Spleen (tissue), 11 donors: ENCODE measurements around the gene OLA1. TPM values are rescaled to one million over a fixed set of nuclear protein-coding genes. Genes with fewer than 3 reads are reported as not detected.

Source experiments
- DNase-seq: peaks from one replicate; pipeline ENCODE4 v3.0.0-alpha.2; 2020
- H3K27ac ChIP-seq, 8 donors: fragments of 200-600 bp; sonication (generic) in 7 of 8; 1 replicate in 4 of 8; 2 replicates in 4 of 8; pipeline versions ENCODE4 v1.5.0 to v1.8.0; 2016 to 2021; ENCODE audit warnings: inconsistent platforms in 4 of 8, mild to moderate bottlenecking in 4 of 8, moderate library complexity in 1 of 8
- H3K27me3 ChIP-seq, 7 donors: fragments of 200-600 bp; sonication (generic) in 6 of 7; replicated peaks in 1 of 7; 1 replicate in 4 of 7; 2 replicates in 3 of 7; pipeline versions ENCODE4 v1.5.0 to v1.8.0; 2016 to 2021; ENCODE audit warnings: inconsistent platforms in 3 of 7, mild to moderate bottlenecking in 1 of 7
- H3K36me3 ChIP-seq, 6 donors: fragments of 200-600 bp; sonication (generic) in 5 of 6; 1 replicate in 4 of 6; 2 replicates in 2 of 6; pipeline versions ENCODE4 v1.5.0 to v1.8.0; 2016 to 2021; ENCODE audit warnings: inconsistent platforms in 2 of 6
- H3K4me1 ChIP-seq, 6 donors: fragments of 200-600 bp; sonication (generic) in 5 of 6; 1 replicate in 3 of 6; 2 replicates in 3 of 6; pipeline versions ENCODE4 v1.5.0 to v1.8.0; 2016 to 2021; ENCODE audit warnings: inconsistent platforms in 3 of 6
- H3K4me3 ChIP-seq, 8 donors: fragments of 200-600 bp; sonication (generic) in 7 of 8; 1 replicate in 4 of 8; 2 replicates in 4 of 8; pipeline versions ENCODE4 v1.5.0 to v1.8.0; 2016 to 2021; ENCODE audit warnings: inconsistent platforms in 4 of 8, mild to moderate bottlenecking in 4 of 8, moderate library complexity in 2 of 8
- H3K9me3 ChIP-seq, 8 donors: fragments of 200-600 bp; sonication (generic) in 7 of 8; 1 replicate in 4 of 8; 2 replicates in 4 of 8; pipeline versions ENCODE4 v1.5.0 to v1.8.0; 2016 to 2021; ENCODE audit warnings: inconsistent platforms in 4 of 8
- POLR2A ChIP-seq, 3 donors: fragments of 450-650 bp; IDR thresholded peaks; one replicate each; pipeline ENCODE4 v1.5.1; 2017; ENCODE audit warnings: antibody characterized with exemption in 3 of 3, mild to moderate bottlenecking in 1 of 3
- POLR2AphosphoS5 ChIP-seq, 3 donors: sonication (generic); formaldehyde crosslinking; IDR thresholded peaks; one replicate each; pipeline ENCODE4 v1.5.1; 2017; ENCODE audit warnings: antibody characterized with exemption in 3 of 3
- WGBS, 5 donors: extraction: QIAGEN DNeasy Blood & Tissue Kit in 3 of 5; methylation state at CpG; one replicate each; pipeline versions ENCODE4 v1.1.5 to v1.1.7; 2013 to 2018; 5-methylcytosine and 5-hydroxymethylcytosine counted together
- intact Hi-C: fragments of 100-400 bp; cut with DNase I; formaldehyde crosslinking; loops from one replicate; pipeline ENCODE4 v1.15.0; 2023; ENCODE audit warnings: low total_unique reads
- polyA plus RNA-seq, 3 donors: library from polyadenylated mRNA; stranded (reverse); fragments of 200-250 nt; gene quantifications; one replicate each; pipeline ENCODE4 v1.2.1, GENCODE V29; 2013
- total RNA-seq, 7 donors: library from RNA; depleted of rRNA in 3 of 7; stranded (reverse); fragments of >200 nt in 3 of 7; fragmentation: NEBNext Ultra II Directional in 4 of 7; extraction: Animal tissue kit (Norgen Biotek cat#: 25700) in 4 of 7; gene quantifications; one replicate each; pipeline versions ENCODE4 v1.1.0 to v1.2.1, GENCODE V29; 2016 to 2021
- TF ChIP-seq, protein P1 (sequence below), 11 experiments: fragments of 200-600 bp in 7 of 11; fragments of 450-650 bp in 4 of 11; sonication (generic) in 4 of 11; IDR thresholded peaks in 8 of 11; conservative IDR thresholded peaks in 3 of 11; 1 replicate in 7 of 11; 2 replicates in 4 of 11; pipeline versions ENCODE4 v1.4.0 to v1.8.0; 2016 to 2021; ENCODE audit warnings: antibody characterized with exemption in 11 of 11, inconsistent platforms in 4 of 11, mild to moderate bottlenecking in 1 of 11
- donor health status: healthy with polysubstance abuse.
- donor health status: DM: no; HTN: no; CAD: no; lungs with moderate emphysema.
- donor health status: DM: no; HTN: no; CAD: no.
- donor health status: Bipolar disorder and iron deficiency.
- donor health status: healthy.
- donor health status: DM: no; HTN: no; CAD: no.
- donor health status: DM: yes; HTN: yes; CAD: no.

Gene OLA1
- total and polyA plus RNA-seq, 10 donors: 35.0 to 66.0 (median 42.0) TPM

DNA sequence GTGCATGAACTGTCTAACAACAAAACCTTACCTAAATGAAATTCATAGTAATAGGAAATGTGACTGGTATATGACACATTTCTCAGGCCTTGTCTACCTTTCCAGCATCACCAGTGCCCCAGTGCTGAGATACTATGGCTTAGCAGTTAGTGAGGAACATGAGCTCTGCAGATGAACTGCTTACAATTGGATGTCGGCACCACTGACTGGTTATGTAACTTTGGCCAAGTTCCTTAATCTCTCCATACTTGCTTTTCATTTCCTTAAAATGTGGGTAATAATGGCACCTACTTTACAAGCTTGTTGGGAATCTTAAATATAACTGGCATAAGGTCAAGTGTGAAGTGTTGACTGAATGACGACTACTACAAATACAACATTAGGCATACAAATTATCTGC, 136.3 kb downstream of the OLA1 start:
- no peak overlapping the region for H3K27ac ChIP-seq
- no peak overlapping the region for H3K4me3 ChIP-seq
- WGBS, 5 donors: 71 to 85% (median 78%) methylated on average over 2 of the region's 2 CpGs
- H3K9me3 ChIP-seq: no peaks in the 10 kb centered on the region
- no peaks in the 10 kb centered on the region for H3K4me1 ChIP-seq
- H3K27me3 ChIP-seq: no peaks in the 10 kb centered on the region
- intact Hi-C loops: no loop called here
- TF ChIP-seq POLR2A (IDR thresholded peaks at IDR 0.05): no peak
- peaks cover 0 to 7% (median 0%) of the 10 kb centered on the region in 6 donors for H3K36me3 ChIP-seq
- DNase-seq: no peak

DNA sequence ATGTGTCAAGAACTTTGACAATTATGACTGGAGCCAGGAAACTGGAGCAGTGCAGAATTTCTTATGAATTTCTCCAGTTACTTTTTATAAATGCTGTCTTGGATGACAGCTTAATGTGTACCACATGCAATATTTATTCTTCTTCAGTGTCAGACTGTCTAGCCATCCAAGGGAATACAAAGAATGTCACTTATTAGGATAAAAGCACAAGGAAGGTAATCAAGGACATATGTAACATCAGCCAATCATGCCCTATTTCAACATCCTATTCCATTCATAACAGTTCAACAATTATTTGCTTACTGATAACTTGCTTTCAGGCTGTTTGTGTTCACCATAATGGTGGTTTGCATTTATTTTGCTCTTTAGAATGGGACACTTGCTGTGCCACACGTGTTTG, 139.8 kb downstream of the OLA1 start:
- WGBS, 5 donors: 91 to 100% (median 95%) methylated on average over 1 of the region's 1 CpG
- TF ChIP-seq, protein P1, sequence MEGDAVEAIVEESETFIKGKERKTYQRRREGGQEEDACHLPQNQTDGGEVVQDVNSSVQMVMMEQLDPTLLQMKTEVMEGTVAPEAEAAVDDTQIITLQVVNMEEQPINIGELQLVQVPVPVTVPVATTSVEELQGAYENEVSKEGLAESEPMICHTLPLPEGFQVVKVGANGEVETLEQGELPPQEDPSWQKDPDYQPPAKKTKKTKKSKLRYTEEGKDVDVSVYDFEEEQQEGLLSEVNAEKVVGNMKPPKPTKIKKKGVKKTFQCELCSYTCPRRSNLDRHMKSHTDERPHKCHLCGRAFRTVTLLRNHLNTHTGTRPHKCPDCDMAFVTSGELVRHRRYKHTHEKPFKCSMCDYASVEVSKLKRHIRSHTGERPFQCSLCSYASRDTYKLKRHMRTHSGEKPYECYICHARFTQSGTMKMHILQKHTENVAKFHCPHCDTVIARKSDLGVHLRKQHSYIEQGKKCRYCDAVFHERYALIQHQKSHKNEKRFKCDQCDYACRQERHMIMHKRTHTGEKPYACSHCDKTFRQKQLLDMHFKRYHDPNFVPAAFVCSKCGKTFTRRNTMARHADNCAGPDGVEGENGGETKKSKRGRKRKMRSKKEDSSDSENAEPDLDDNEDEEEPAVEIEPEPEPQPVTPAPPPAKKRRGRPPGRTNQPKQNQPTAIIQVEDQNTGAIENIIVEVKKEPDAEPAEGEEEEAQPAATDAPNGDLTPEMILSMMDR (IDR thresholded peaks at IDR 0.05 in 8 of 11, conservative IDR thresholded peaks at IDR 0.05 in 3 of 11): no peak
- TF ChIP-seq POLR2AphosphoS5 (IDR thresholded peaks at IDR 0.05) (no peak), POLR2A (IDR thresholded peaks at IDR 0.05) (no peak)
- Histone ChIP-seq H3K4me1 (no peaks in the 10 kb centered on the region), H3K4me3 (no peak overlapping the region), H3K9me3 (no peaks in the 10 kb centered on the region), H3K27ac (no peak overlapping the region), H3K36me3 (no peaks in the 10 kb centered on the region), H3K27me3 (no peaks in the 10 kb centered on the region)
- DNase-seq: no peak
- intact Hi-C loops: no loop called here

DNA sequence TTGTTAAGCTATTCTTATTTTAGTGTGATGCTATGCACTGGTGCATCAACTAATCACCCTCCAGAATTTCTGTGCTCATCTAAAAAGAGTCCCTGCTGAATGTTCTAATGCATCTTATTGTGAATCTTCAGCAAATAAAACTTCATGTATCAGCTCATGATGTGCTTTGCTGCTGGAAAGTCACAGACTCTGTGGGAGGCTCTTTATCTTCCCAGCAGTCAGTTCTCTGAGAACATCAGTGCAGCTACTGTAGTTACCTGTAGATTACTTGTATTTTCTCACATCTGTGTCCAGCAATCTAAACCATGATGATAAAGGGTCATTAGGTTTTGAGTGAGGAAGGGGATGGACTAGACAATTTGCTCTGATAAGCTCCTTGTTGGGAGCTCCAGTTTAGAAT, 141.6 kb downstream of the OLA1 start:
- no peak overlapping the region for H3K4me3 ChIP-seq
- H3K36me3 ChIP-seq: no peaks in the 10 kb centered on the region
- no peak for DNase-seq
- H3K9me3 ChIP-seq: no peaks in the 10 kb centered on the region
- H3K4me1 ChIP-seq: no peaks in the 10 kb centered on the region
- intact Hi-C loops: no loop called here
- TF ChIP-seq, protein P1 (IDR thresholded peaks at IDR 0.05 in 8 of 11, conservative IDR thresholded peaks at IDR 0.05 in 3 of 11): no peak
- no peak for TF ChIP-seq POLR2A (IDR thresholded peaks at IDR 0.05)
- TF ChIP-seq POLR2AphosphoS5 (IDR thresholded peaks at IDR 0.05): no peak
- no peaks in the 10 kb centered on the region for H3K27me3 ChIP-seq
- no peak overlapping the region for H3K27ac ChIP-seq

DNA sequence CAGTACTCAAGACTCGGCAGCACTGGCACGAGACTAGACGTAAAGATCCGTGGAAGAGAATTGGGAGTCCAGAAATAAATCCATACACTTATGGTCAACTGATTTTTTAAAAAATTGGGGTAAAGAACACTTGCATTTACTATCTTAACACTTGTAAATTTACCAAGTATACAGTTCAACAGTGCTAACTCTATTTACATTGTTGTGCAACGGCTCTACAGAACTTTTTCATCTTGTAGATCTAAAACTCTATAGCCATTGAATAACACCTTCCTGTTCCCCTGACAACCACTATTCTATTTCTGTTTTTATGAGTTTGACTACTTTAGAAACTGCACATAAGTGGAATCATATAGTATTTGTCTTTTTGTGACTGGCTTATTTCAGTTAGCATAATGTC, 153.8 kb downstream of the OLA1 start:
- Histone ChIP-seq H3K4me3 (no peak overlapping the region), H3K9me3 (no peaks in the 10 kb centered on the region), H3K4me1 (no peaks in the 10 kb centered on the region), H3K27me3 (no peaks in the 10 kb centered on the region), H3K36me3 (peaks cover 0 to 8% (median 0%) of the 10 kb centered on the region in 6 donors), H3K27ac (no peak overlapping the region)
- WGBS, 5 donors: 96 to 99% (median 97%) methylated on average over 5 of the region's 5 CpGs
- no peak for DNase-seq
- TF ChIP-seq, protein P1 (IDR thresholded peaks at IDR 0.05 in 8 of 11, conservative IDR thresholded peaks at IDR 0.05 in 3 of 11): no peak
- no peak for TF ChIP-seq POLR2A (IDR thresholded peaks at IDR 0.05)
- no peak for TF ChIP-seq POLR2AphosphoS5 (IDR thresholded peaks at IDR 0.05)
- intact Hi-C loops: no loop called here

- no peaks in the 10 kb centered on the region for H3K4me1 ChIP-seq
- H3K27ac ChIP-seq: no peak overlapping the region
- no peak overlapping the region for H3K4me3 ChIP-seq
- no peak for DNase-seq
- peaks cover 0 to 8% (median 0%) of the 10 kb centered on the region in 6 donors for H3K36me3 ChIP-seq
- H3K9me3 ChIP-seq: no peaks in the 10 kb centered on the region
- no peaks in the 10 kb centered on the region for H3K27me3 ChIP-seq
- intact Hi-C loops: no loop called here
- WGBS, 5 donors: 81 to 93% (median 86%) methylated on average over 4 of the region's 4 CpGs
- TF ChIP-seq POLR2AphosphoS5 (IDR thresholded peaks at IDR 0.05) (no peak), POLR2A (IDR thresholded peaks at IDR 0.05) (no peak)
- TF ChIP-seq, protein P1 (IDR thresholded peaks at IDR 0.05 in 8 of 11, conservative IDR thresholded peaks at IDR 0.05 in 3 of 11): no peak
Observed at GRCh38 chr2:174090476-174090875, 157.9 kb downstream of the OLA1 start.
